ENCODE measurements around the gene SLC6A12. TPM values are rescaled to one million over a fixed set of nuclear protein-coding genes. Genes with fewer than 3 reads are reported as not detected.

SLC6A12 gene
- total and polyA plus RNA-seq, 7 donors, result 0.07 to 0.90 (median 0.30) TPM

DNA sequence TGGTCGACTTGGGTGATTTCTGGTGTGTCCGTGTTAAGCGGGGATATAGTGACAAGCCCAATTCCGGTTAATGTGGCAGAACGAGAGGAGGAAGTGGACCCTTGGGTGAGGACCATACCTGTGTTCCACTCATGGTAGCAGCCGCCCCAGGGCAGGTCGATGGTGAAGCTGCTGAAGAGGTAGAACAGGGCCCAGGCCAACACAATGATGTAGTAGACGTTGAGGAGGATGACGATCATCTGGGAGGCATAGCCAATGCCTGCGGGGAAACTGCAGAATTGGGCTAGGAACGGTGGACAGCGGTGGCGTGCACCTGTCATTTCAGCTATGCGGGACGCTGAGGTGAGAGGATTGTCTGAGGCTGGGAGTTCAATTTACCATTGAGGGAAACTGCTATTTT is 28.5 kb upstream of the SLC6A12 start:
- H3K9me3 ChIP-seq, result peaks cover 9% of the 10 kb centered on the region
- peaks cover 0 to 2% (median 0%) of the 10 kb centered on the region in 3 donors for H3K27me3 ChIP-seq (ENCODE audit: insufficient read depth in 3 of 3, low read length in 2 of 3)
- H3K4me1 ChIP-seq, result no peaks in the 10 kb centered on the region
- intact Hi-C loops (cut with DNase I), result no loop called here
- H3K4me3 ChIP-seq, result no peak overlapping the region
- no peak for DNase-seq
- no peaks in the 10 kb centered on the region for H3K36me3 ChIP-seq (ENCODE audit: insufficient read depth in 1 of 2, low read depth in 1 of 2)
- WGBS, 3 donors, result 84 to 89% (median 87%) methylated on average over 15 of the region's 15 CpGs
- no peak overlapping the region for H3K27ac ChIP-seq
- TF ChIP-seq, protein P1, sequence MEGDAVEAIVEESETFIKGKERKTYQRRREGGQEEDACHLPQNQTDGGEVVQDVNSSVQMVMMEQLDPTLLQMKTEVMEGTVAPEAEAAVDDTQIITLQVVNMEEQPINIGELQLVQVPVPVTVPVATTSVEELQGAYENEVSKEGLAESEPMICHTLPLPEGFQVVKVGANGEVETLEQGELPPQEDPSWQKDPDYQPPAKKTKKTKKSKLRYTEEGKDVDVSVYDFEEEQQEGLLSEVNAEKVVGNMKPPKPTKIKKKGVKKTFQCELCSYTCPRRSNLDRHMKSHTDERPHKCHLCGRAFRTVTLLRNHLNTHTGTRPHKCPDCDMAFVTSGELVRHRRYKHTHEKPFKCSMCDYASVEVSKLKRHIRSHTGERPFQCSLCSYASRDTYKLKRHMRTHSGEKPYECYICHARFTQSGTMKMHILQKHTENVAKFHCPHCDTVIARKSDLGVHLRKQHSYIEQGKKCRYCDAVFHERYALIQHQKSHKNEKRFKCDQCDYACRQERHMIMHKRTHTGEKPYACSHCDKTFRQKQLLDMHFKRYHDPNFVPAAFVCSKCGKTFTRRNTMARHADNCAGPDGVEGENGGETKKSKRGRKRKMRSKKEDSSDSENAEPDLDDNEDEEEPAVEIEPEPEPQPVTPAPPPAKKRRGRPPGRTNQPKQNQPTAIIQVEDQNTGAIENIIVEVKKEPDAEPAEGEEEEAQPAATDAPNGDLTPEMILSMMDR (IDR thresholded peaks at IDR 0.05), result no peak
- no peak for ATAC-seq

DNA sequence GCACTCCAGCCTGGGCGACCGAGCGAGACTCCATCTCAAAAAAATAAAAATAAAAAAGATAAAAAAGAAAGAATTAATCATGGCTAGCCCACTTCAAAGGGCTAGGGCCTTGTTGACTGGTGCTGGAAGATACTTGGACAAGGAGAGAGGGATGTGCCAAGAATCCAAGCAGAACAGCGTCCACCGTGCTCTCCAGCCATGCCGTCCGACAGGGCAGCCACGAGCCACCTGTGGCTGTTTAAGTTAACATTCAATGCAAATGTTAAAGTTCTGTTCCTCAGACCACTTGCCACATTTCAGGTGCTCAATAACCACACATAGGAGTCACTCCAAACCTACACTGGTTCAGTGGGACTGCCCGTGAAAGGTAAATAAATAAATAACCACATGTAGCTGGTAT is 27.3 kb upstream of the SLC6A12 start:
- TF ChIP-seq, protein P1 (IDR thresholded peaks at IDR 0.05), result no peak
- ATAC-seq (no peak), DNase-seq (no peak)
- peaks cover 0 to 2% (median 0%) of the 10 kb centered on the region in 3 donors for H3K27me3 ChIP-seq (ENCODE audit: insufficient read depth in 3 of 3, low read length in 2 of 3)
- intact Hi-C loops (cut with DNase I), result no loop called here
- no peaks in the 10 kb centered on the region for H3K9me3 ChIP-seq
- no peak overlapping the region for H3K4me3 ChIP-seq
- H3K27ac ChIP-seq, result no peak overlapping the region
- no peaks in the 10 kb centered on the region for H3K36me3 ChIP-seq (ENCODE audit: insufficient read depth in 1 of 2, low read depth in 1 of 2)
- no peaks in the 10 kb centered on the region for H3K4me1 ChIP-seq
- WGBS, 3 donors, result 89 to 93% (median 92%) methylated on average over 9 of the region's 9 CpGs

DNA sequence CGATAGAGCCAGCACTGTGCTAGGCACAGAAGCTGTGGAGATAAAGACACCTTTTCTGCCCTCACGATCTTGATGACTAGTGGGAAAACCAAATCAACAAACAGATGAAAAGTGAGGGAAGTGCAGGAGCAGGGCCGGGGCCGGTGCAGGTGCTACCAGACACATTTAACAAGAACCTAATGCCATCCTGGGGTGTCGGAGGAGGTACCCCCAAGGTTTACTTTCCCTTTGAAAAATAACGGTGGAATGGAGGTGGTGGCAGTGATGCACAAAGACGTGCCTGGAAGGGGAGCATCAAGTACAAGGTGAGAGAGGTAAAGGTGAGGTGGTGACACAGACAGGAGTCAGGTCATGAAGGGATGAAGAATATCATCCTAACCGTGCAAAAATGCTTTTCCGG is 26.6 kb upstream of the SLC6A12 start:
- TF ChIP-seq, protein P1 (IDR thresholded peaks at IDR 0.05), result no peak
- no peak for ATAC-seq

DNA sequence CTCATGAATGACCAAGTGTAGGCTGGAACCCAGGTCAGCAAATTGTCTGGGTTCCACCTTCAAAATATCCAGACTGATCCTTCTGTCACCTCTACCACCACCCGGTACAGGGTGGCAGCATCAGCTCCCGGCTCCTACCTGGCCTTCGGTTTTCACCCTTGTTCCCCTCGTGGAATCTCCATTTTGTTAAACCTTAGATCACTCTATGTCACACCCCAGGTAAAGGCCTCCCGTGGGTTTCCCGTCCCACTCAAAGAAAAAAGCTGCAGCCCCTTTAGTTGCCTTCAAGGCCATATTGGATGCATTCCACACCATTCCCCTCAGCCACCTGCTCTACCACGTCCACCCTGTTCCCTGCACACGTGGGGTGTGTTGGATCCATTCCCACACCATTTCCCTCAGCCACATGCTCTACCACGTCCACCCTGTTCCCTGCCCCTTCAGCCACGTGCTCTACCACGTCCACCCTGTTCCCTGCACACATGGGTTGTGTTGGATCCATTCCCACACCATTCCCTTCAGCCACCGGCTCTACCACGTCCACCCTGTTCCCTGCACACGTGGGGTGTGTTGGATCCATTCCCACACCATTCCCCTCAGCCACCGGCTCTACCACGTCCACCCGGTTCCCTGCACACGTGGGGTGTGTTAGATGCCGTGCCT is 24.9 kb upstream of the SLC6A12 start:
- Histone ChIP-seq H3K27me3 (ENCODE audit: insufficient read depth in 3 of 3, low read length in 2 of 3) (no peaks in the 10 kb centered on the region), H3K9me3 (no peaks in the 10 kb centered on the region), H3K4me1 (peaks cover 1% of the 10 kb centered on the region), H3K4me3 (no peak overlapping the region), H3K27ac (no peak overlapping the region), H3K36me3 (ENCODE audit: insufficient read depth in 1 of 2, low read depth in 1 of 2) (no peaks in the 10 kb centered on the region)
- no peak for DNase-seq
- intact Hi-C loops (cut with DNase I), result no loop called here
- WGBS, 3 donors, result 62 to 71% (median 62%) methylated on average over 18 to 19 of the region's 19 CpGs
- TF ChIP-seq, protein P1 (IDR thresholded peaks at IDR 0.05), result no peak
- no peak for ATAC-seq

More for the DNA sequence above, 26.6 kb upstream of the SLC6A12 start:
- DNase-seq, result no peak
- intact Hi-C loops (cut with DNase I), result no loop called here
- H3K27ac ChIP-seq, result no peak overlapping the region
- H3K4me3 ChIP-seq, result no peak overlapping the region
- H3K36me3 ChIP-seq (ENCODE audit: insufficient read depth in 1 of 2, low read depth in 1 of 2), result no peaks in the 10 kb centered on the region
- 86 to 90% (median 88%) methylated on average over 9 of the region's 9 CpGs for WGBS, 3 donors
- H3K27me3 ChIP-seq (ENCODE audit: insufficient read depth in 3 of 3, low read length in 2 of 3), result peaks cover 0 to 2% (median 0%) of the 10 kb centered on the region in 3 donors
- H3K9me3 ChIP-seq, result no peaks in the 10 kb centered on the region
- no peaks in the 10 kb centered on the region for H3K4me1 ChIP-seq

DNA sequence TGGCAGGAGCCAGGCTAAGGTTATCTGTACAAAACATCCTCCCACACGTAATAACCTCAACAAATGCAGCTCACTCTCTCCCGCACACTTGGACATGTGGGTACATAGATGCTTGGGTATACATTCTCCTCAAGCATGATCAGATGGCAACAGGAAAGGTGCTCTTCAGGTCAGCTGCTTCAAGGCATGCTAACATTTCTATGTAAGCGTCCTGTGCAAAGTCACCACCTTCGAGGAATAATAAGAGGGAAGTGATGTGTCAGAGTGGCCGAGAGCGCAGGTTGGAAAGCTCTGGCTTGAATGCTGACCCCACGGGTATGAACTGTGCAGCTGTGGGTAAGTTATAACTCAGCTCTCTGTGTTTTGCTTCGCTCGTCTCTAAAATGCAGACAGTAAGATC is 24.2 kb upstream of the SLC6A12 start:
- Histone ChIP-seq H3K36me3 (ENCODE audit: insufficient read depth in 1 of 2, low read depth in 1 of 2) (no peaks in the 10 kb centered on the region), H3K9me3 (no peaks in the 10 kb centered on the region), H3K27ac (no peak overlapping the region), H3K4me1 (peaks cover 9% of the 10 kb centered on the region), H3K27me3 (ENCODE audit: insufficient read depth in 3 of 3, low read length in 2 of 3) (no peaks in the 10 kb centered on the region), H3K4me3 (no peak overlapping the region)
- intact Hi-C loops (cut with DNase I), result no loop called here
- ATAC-seq (no peak), DNase-seq (no peak)
- TF ChIP-seq, protein P1 (IDR thresholded peaks at IDR 0.05), result no peak
- WGBS, 3 donors, result 84 to 88% (median 87%) methylated on average over 9 of the region's 9 CpGs
